ENCODE results near the gene MARVELD1.

GRCh38 chr10:97718659-97719142, 5.2 kb downstream of the MARVELD1 start:
- TF ChIP-seq, protein P1, sequence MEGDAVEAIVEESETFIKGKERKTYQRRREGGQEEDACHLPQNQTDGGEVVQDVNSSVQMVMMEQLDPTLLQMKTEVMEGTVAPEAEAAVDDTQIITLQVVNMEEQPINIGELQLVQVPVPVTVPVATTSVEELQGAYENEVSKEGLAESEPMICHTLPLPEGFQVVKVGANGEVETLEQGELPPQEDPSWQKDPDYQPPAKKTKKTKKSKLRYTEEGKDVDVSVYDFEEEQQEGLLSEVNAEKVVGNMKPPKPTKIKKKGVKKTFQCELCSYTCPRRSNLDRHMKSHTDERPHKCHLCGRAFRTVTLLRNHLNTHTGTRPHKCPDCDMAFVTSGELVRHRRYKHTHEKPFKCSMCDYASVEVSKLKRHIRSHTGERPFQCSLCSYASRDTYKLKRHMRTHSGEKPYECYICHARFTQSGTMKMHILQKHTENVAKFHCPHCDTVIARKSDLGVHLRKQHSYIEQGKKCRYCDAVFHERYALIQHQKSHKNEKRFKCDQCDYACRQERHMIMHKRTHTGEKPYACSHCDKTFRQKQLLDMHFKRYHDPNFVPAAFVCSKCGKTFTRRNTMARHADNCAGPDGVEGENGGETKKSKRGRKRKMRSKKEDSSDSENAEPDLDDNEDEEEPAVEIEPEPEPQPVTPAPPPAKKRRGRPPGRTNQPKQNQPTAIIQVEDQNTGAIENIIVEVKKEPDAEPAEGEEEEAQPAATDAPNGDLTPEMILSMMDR (IDR thresholded peaks at IDR 0.05), result no peak
- TF ChIP-seq, protein P2, sequence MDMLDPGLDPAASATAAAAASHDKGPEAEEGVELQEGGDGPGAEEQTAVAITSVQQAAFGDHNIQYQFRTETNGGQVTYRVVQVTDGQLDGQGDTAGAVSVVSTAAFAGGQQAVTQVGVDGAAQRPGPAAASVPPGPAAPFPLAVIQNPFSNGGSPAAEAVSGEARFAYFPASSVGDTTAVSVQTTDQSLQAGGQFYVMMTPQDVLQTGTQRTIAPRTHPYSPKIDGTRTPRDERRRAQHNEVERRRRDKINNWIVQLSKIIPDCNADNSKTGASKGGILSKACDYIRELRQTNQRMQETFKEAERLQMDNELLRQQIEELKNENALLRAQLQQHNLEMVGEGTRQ (IDR thresholded peaks at IDR 0.05), result no peak
- TF ChIP-seq POLR2A (IDR thresholded peaks at IDR 0.05; ENCODE audit: low read length) (no peak), RCOR1 (IDR thresholded peaks at IDR 0.05; ENCODE audit: low read depth, low read length) (no peak), RAD21 (conservative IDR thresholded peaks at IDR 0.05 in 1 of 2, IDR thresholded peaks at IDR 0.05 in 1 of 2) (no peak), RFX5 (IDR thresholded peaks at IDR 0.05) (no peak), POLR2AphosphoS2 (conservative IDR thresholded peaks at IDR 0.05; ENCODE audit: low read length) (no peak), MAZ (IDR thresholded peaks at IDR 0.05; ENCODE audit: borderline replicate concordance, low read depth, low read length) (no peak), HMGXB4 (CRISPR knock-in tag; IDR thresholded peaks at IDR 0.05; ENCODE audit: borderline replicate concordance) (no peak), ZFP36 (IDR thresholded peaks at IDR 0.05; ENCODE audit: borderline replicate concordance, partially characterized antibody) (no peak), CHD4 (IDR thresholded peaks at IDR 0.05; ENCODE audit: borderline replicate concordance) (no peak)
